B cell (primary cell): ENCODE data around the gene NMD3. TPM values are rescaled to one million over a fixed set of nuclear protein-coding genes. Genes with fewer than 3 reads are reported as not detected.

Source experiments
- ATAC-seq: fragments of 200-7000 bp; cut with Tn5 transposase; one replicate; pipeline ENCODE4 v1.10.0; 2021; ENCODE audit warnings: low read depth, mild to moderate bottlenecking, moderate number of reproducible peaks, moderate library complexity
- CTCF ChIA-PET: fragments of 350-600 bp; sonication (Branson Sonifier 250); formaldehyde crosslinking; loops from one replicate; lab custom pipeline; 2021; ENCODE audit warnings: antibody characterized with exemption, inconsistent platforms; lab: Charles Lee
- POLR2A ChIA-PET: fragments of 350-600 bp; sonication (Branson Sonifier 250); formaldehyde crosslinking; loops from one replicate; lab custom pipeline; 2021; ENCODE audit warnings: antibody characterized with exemption; lab: Charles Lee
- DNase-seq: peaks from one replicate; pipeline ENCODE4 v3.0.0; 2013
- H2AFZ ChIP-seq: 2 replicates; pipeline ENCODE4 v1.6.1; 2012; ENCODE audit warnings: mild to moderate bottlenecking, low read depth, low read length; ENCODE audit not compliant: insufficient read depth, poor library complexity, severe bottlenecking
- H3K27ac ChIP-seq, 2 donors: 1 replicate in 1 of 2; 2 replicates in 1 of 2; pipeline ENCODE4 v1.5.1; 2012 to 2013; ENCODE audit warnings: low read length in 2 of 2, mild to moderate bottlenecking in 2 of 2, moderate library complexity in 1 of 2
- H3K27me3 ChIP-seq, 4 experiments: fragments of 200-600 bp in 1 of 4; sonication (generic) in 1 of 4; replicated peaks in 1 of 4; 1 replicate in 2 of 4; 2 replicates in 2 of 4; pipeline versions ENCODE4 v1.6.1 to v1.7.0; 2013 to 2016; ENCODE audit warnings: low read length in 3 of 4, mild to moderate bottlenecking in 2 of 4, mixed read lengths in 1 of 4, moderate library complexity in 1 of 4; ENCODE audit not compliant: insufficient read depth in 4 of 4, control insufficient read depth in 3 of 4; ENCODE audit errors: control extremely low read depth in 1 of 4
- H3K36me3 ChIP-seq, 2 experiments: replicated peaks in 1 of 2; 1 replicate in 1 of 2; 2 replicates in 1 of 2; pipeline versions ENCODE4 v1.6.1 to v1.7.1; 2013; ENCODE audit warnings: low read length in 1 of 2; ENCODE audit not compliant: insufficient read depth in 2 of 2, control insufficient read depth in 1 of 2; ENCODE audit errors: control extremely low read depth in 1 of 2, extremely low read depth in 1 of 2
- H3K4me1 ChIP-seq, 2 donors: fragments of 200-600 bp in 1 of 2; sonication (generic) in 1 of 2; 1 replicate in 1 of 2; 2 replicates in 1 of 2; pipeline versions ENCODE4 v1.5.1 to v1.6.1; 2013 to 2017; ENCODE audit warnings: low read length in 2 of 2; ENCODE audit not compliant: control insufficient read depth in 2 of 2, insufficient read depth in 2 of 2
- H3K4me2 ChIP-seq: replicated peaks from 2 replicates; pipeline ENCODE3; 2012; ENCODE audit warnings: mild to moderate bottlenecking, low read depth, low read length; ENCODE audit not compliant: poor library complexity, severe bottlenecking
- H3K4me3 ChIP-seq, 5 experiments: fragments of 200-600 bp in 1 of 5; sonication (generic) in 1 of 5; 1 replicate in 3 of 5; 2 replicates in 2 of 5; pipeline versions ENCODE4 v1.5.1 to v1.7.0; 2011 to 2016; ENCODE audit warnings: low read length in 4 of 5, mild to moderate bottlenecking in 4 of 5, low read depth in 2 of 5, control low read depth in 1 of 5, moderate library complexity in 1 of 5; ENCODE audit not compliant: insufficient read depth in 1 of 5; ENCODE audit errors: control extremely low read depth in 1 of 5, extremely low read depth in 1 of 5
- H3K79me2 ChIP-seq: fragments of 200-600 bp; sonication (generic); one replicate; pipeline ENCODE4 v1.6.0; 2016; ENCODE audit warnings: low read length; ENCODE audit not compliant: control insufficient read depth, insufficient read depth
- H3K9ac ChIP-seq: fragments of 200-600 bp; sonication (generic); 2 replicates; pipeline ENCODE4 v1.6.1; 2017; ENCODE audit warnings: mild to moderate bottlenecking, low read length, moderate library complexity
- H3K9me3 ChIP-seq, 3 donors: one replicate each; pipeline versions ENCODE4 v1.6.1 to v1.7.1; 2013; ENCODE audit warnings: low read length in 2 of 3; ENCODE audit not compliant: control insufficient read depth in 2 of 3, insufficient read depth in 1 of 3; ENCODE audit errors: control extremely low read depth in 1 of 3
- H4K20me1 ChIP-seq: 2 replicates; pipeline ENCODE4 v1.6.0; 2012; ENCODE audit warnings: mild to moderate bottlenecking, low read length; ENCODE audit not compliant: insufficient read depth, control insufficient read depth, poor library complexity, severe bottlenecking
- H3K27ac Mint-ChIP-seq: one replicate; pipeline ENCODE4 v1.8.0; 2021; ENCODE audit warnings: mixed read lengths
- H3K27me3 Mint-ChIP-seq: one replicate; pipeline ENCODE4 v1.8.0; 2021; ENCODE audit warnings: mixed read lengths
- H3K4me1 Mint-ChIP-seq: one replicate; pipeline ENCODE4 v1.8.0; 2021; ENCODE audit warnings: mixed read lengths
- H3K4me3 Mint-ChIP-seq: one replicate; pipeline ENCODE4 v1.8.0; 2021; ENCODE audit warnings: mixed read lengths
- H3K9me3 Mint-ChIP-seq: one replicate; pipeline ENCODE4 v1.8.0; 2022; ENCODE audit warnings: mixed read lengths; ENCODE audit not compliant: insufficient read depth
- EZH2 ChIP-seq: IDR thresholded peaks from 2 replicates; pipeline ENCODE4 v1.6.1; 2012; ENCODE audit warnings: borderline replicate concordance, low read depth, mild to moderate bottlenecking, moderate library complexity, low read length; ENCODE audit not compliant: insufficient read depth, poor library complexity, severe bottlenecking
- WGBS: methylation state at CpG from one replicate; pipeline ENCODE4 v1.1.5; 2013; ENCODE audit warnings: missing lambda C conversion rate; ENCODE audit not compliant: insufficient coverage; 5-methylcytosine and 5-hydroxymethylcytosine counted together
- intact Hi-C: fragments of 100-400 bp; cut with micrococcal nuclease; formaldehyde crosslinking; loops from one replicate; pipeline ENCODE4 v1.10.0; 2022
- polyA plus RNA-seq: library from polyadenylated mRNA; depleted of rRNA; stranded (reverse); fragments of >200 nt; gene quantifications from 2 replicates; pipeline ENCODE4 v1.2.3, GENCODE V29; 2012
- total RNA-seq, 2 donors: library from RNA; stranded (reverse); fragments of 120-200 nt in 1 of 2; gene quantifications; 1 replicate in 1 of 2; 2 replicates in 1 of 2; pipeline versions ENCODE4 v1.2.3 to v1.2.4, GENCODE V29; 2013 to 2022
- TF ChIP-seq, protein P1 (sequence below): fragments of 200-600 bp; IDR thresholded peaks from one replicate; pipeline ENCODE4 v1.8.0; 2022; ENCODE audit warnings: antibody characterized with exemption, mild to moderate bottlenecking

Gene NMD3
- total and polyA plus RNA-seq, 2 donors (not counting 1 experiment from before 2014, with no cell fraction given), result 14.5 to 38.0 TPM

GRCh38 chr3:161199926-161200325 is 21.2 kb upstream of the NMD3 start:
- WGBS, result 93% methylated on average over 2 of the region's 3 CpGs
- POLR2A ChIA-PET, result no interaction called here
- Histone ChIP-seq H3K79me2 (no peaks in the 10 kb centered on the region), H2AFZ (no peak overlapping the region), H3K27ac (no peak overlapping the region), H3K4me2 (no peak overlapping the region), H4K20me1 (no peaks in the 10 kb centered on the region), H3K27me3 (no peaks in the 10 kb centered on the region), H3K4me1 (no peaks in the 10 kb centered on the region), H3K36me3 (no peaks in the 10 kb centered on the region), H3K9me3 (peaks cover 0 to 6% (median 0%) of the 10 kb centered on the region in 3 donors), H3K4me3 (no peak overlapping the region), H3K9ac (no peak overlapping the region)
- H3K27ac Mint-ChIP-seq, result no peak overlapping the region
- no peak for TF ChIP-seq EZH2
- TF ChIP-seq, protein P1, sequence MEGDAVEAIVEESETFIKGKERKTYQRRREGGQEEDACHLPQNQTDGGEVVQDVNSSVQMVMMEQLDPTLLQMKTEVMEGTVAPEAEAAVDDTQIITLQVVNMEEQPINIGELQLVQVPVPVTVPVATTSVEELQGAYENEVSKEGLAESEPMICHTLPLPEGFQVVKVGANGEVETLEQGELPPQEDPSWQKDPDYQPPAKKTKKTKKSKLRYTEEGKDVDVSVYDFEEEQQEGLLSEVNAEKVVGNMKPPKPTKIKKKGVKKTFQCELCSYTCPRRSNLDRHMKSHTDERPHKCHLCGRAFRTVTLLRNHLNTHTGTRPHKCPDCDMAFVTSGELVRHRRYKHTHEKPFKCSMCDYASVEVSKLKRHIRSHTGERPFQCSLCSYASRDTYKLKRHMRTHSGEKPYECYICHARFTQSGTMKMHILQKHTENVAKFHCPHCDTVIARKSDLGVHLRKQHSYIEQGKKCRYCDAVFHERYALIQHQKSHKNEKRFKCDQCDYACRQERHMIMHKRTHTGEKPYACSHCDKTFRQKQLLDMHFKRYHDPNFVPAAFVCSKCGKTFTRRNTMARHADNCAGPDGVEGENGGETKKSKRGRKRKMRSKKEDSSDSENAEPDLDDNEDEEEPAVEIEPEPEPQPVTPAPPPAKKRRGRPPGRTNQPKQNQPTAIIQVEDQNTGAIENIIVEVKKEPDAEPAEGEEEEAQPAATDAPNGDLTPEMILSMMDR, result no peak
- CTCF ChIA-PET, result interaction anchor here (1.0 kb wide), 1 partner anchor 27 kb away, joined by 6 read pairs; no protein-coding TSS in a partner anchor
- intact Hi-C loops, result loop anchor here (5.0 kb wide), 1 partner anchor 243 kb away; no protein-coding TSS in a partner anchor
- H3K27me3 Mint-ChIP-seq, result peaks cover 2% of the 10 kb centered on the region
- peaks cover 4% of the 10 kb centered on the region for H3K9me3 Mint-ChIP-seq
- DNase-seq, result no peak
- ATAC-seq, result no peak
- H3K4me1 Mint-ChIP-seq, result no peaks in the 10 kb centered on the region
- H3K4me3 Mint-ChIP-seq, result no peak overlapping the region

DNA sequence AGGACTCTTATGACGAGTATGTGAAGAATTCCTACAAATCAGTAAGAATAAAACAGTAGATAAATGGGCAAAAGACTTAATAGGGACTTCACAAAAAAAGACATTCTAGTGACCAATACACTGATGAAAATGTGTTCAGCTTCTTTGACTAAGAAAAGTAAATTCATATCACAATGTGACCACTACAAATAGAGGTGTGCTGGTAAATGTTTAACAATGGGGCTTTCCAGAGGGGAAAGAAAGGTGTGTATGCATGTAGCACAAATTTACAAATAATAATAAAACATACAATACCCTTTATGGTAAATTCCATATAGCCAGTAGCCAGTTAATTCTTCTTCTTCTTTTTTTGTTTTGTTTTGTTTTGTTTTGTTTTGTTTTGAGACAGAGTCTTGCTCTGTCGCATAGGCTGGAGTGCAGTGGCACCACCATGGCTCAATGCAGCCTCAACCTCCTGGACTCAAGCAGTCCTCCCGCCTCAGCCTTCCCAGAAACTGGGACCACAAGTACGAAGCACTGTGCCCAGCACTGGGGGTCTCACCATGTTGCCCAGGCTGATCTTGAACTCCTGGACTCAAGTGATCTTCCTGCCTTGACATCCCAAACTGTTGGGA is 17.5 kb upstream of the NMD3 start:
- no peak overlapping the region for H3K4me2 ChIP-seq
- 90% methylated on average over 3 of the region's 4 CpGs for WGBS
- no peak overlapping the region for H3K9ac ChIP-seq
- intact Hi-C loops, result loop anchor here (5.0 kb wide), 1 partner anchor 246 kb away; no protein-coding TSS in a partner anchor
- H3K4me1 ChIP-seq, result no peaks in the 10 kb centered on the region
- DNase-seq, result no peak
- H3K27ac Mint-ChIP-seq, result no peak overlapping the region
- H3K9me3 Mint-ChIP-seq, result no peaks in the 10 kb centered on the region
- H3K27me3 ChIP-seq, result no peaks in the 10 kb centered on the region
- H3K27me3 Mint-ChIP-seq, result no peaks in the 10 kb centered on the region
- TF ChIP-seq, protein P1, result no peak
- no peak for TF ChIP-seq EZH2
- no peaks in the 10 kb centered on the region for H3K79me2 ChIP-seq
- POLR2A ChIA-PET, result no interaction called here
- no peaks in the 10 kb centered on the region for H3K4me1 Mint-ChIP-seq
- no peak for ATAC-seq
- no peak overlapping the region for H3K27ac ChIP-seq
- no peaks in the 10 kb centered on the region for H3K9me3 ChIP-seq
- H3K4me3 ChIP-seq, result no peak overlapping the region
- CTCF ChIA-PET, result no interaction called here
- no peaks in the 10 kb centered on the region for H3K36me3 ChIP-seq
- H3K4me3 Mint-ChIP-seq, result no peak overlapping the region
- H4K20me1 ChIP-seq, result no peaks in the 10 kb centered on the region
- no peak overlapping the region for H2AFZ ChIP-seq
